Limb (tissue), 2 donors: ENCODE data around the gene PMM1.
"Not testable (repeated sequence)": the region's sequence is repeated elsewhere in the genome, so short reads cannot be mapped to it uniquely, and the experiment has no call there.

ENCODE experiments used
- DNase-seq, 2 donors: peaks; one replicate each; pipeline ENCODE4 v3.0.0-alpha.2; 2016; ENCODE audit errors: extremely low spot score in 2 of 2

Gene PMM1

DNA sequence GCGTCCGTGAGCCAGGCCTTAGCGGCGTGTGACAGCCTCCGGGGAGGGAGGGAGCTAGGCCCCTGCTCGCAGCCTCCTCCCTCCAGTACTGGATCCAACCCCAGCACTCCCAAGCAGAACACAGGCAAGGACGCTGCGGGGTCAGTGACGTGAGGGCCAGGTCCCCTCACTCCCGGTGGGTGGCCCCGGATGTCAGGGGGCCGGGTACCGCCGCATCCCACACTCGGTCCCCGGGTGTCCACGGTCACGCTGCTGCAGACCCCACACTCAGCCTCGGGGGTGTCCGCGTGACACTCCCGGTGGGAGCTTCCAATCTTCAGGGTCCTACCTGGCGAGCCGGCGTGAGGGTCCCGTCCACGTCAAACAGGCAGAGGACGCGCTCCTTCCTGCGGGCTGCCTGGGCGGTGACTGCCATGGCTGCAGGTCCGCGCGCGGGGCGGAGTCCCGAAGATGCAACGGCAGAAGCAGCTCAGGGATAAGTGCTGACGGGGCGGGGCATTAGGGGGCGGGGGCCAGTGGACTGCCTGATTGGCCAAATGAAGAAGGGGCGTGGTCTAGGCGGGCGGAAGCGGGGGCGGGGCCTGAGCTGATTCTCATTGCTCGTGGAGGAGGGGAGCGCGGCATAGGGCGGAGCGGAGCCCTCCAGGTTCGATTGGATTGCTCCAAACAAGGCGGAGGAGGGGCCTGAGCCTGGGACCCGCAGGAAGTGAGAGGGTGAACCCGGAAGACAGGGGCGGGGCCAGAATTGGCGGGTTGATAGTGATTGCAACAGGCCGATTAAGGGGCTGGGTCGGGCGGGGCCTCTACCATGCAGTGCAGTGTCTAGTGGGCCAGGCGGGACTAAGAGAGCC lies at the start of gene PMM1:
Gene PMM1, minus strand, starts transcription at position 450 of the 851 bp plus-strand sequence. Its CDS starts 35 bp downstream, at position 415.
- peak; percentile 100 for DNase-seq

DNA sequence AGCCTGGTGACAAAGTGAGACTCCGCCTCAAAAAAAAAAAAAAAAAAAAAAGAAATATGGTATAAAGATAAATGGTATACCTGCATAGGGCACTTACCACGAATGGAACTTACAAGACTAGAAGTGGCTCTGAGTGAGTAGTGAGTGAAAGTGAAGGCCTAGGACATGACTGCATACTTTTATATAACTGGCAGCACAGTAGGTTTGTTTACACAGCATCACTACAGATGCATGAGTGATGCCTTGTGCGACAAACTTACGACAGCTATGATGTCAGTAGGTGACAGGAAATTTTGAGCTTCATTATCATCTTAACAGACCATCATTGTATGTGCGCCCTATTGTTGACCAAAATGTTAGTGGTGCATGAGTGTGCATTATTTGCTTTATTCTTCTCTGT lies 49.1 kb upstream of the PMM1 start:
- no peak for DNase-seq

- no peak for DNase-seq
Observed at GRCh38 chr22:41638124-41638523, 48.5 kb upstream of the PMM1 start.

- not testable (repeated sequence) for DNase-seq
Observed at GRCh38 chr22:41637623-41638022, 48.0 kb upstream of the PMM1 start.

GRCh38 chr22:41636467-41636866 lies 46.8 kb upstream of the PMM1 start:
- DNase-seq = no peak

- not testable (repeated sequence) for DNase-seq
Observed at GRCh38 chr22:41634610-41635009, 45.0 kb upstream of the PMM1 start.

DNA sequence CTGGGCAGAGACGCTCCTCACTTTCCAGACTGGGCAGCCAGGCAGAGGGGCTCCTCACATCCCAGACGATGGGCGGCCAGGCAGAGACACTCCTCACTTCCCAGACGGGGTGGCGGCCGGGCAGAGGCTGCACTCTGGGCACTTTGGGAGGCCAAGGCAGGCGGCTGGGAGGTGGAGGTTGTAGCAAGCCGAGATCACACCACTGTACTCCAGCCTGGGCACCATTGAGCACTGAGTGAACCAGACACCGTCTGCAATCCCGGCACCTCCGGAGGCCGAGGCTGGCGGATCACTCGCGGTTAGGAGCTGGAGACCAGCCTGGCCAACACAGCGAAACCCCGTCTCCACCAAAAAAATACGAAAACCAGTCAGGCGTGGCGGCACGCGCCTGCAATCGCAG lies 42.0 kb upstream of the PMM1 start:
- DNase-seq = not testable (repeated sequence)

- DNase-seq = not testable (repeated sequence)
Observed at GRCh38 chr22:41631115-41631514, 41.5 kb upstream of the PMM1 start.

- DNase-seq = no peak
Observed at GRCh38 chr22:41625577-41625976, 35.9 kb upstream of the PMM1 start.

DNA sequence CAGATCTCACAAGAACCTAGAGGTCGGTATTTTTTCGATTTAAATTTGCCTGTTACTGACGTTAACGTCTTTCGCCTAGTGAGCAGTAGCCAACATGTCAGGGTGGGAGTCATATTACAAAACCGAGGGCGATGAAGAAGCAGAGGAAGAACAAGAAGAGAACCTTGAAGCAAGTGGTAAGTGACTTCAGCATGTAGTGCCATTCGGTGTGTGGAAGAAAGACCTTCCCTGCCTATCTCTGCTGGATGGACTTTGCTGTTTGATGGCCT lies 32.2 kb upstream of the PMM1 start:
- no peak for DNase-seq

GRCh38 chr22:41621099-41621910 lies 31.7 kb upstream of the PMM1 start, which contains the start of gene XRCC6:
TSS of gene XRCC6 (plus strand) at chr22:41621295. CDS start at chr22:41622005, 710 bp downstream.
- peak; percentile 100 for DNase-seq

DNA sequence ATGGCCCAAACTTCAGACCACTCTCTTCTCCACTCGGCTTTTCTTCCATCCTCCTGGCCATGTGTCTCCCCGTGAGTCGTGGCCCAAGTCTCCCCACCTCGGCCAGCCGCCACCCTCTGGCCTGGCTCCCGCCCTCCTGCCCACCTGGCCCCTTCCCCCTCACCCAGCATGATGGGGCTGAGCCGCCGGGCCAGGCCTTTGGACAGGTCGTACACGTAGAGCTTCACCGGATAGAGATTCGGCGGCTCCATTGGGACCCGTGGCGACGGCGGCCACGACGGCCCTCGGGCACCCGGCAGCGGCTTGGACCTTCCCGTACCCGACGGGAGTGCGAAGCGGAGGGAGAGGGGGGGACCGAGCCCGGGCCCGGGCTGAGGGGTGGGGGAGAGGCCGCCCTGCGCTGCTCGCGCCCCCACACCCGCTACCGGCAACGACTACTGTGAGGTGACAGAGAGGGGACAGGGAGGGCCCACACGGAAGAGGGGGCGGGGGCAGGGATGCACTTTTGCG lies 31.0 kb upstream of the PMM1 start, which contains the start of gene DESI1:
Gene DESI1, minus strand, starts transcription at position 455 of the 510 bp plus-strand sequence. Its CDS starts 204 bp downstream, at position 251.
- DNase-seq = peak in 1 of 2 donors; percentile 13

- peak in 1 of 2 donors; percentile 52 for DNase-seq
Observed at GRCh38 chr22:41619979-41620588, 30.4 kb upstream of the PMM1 start.

GRCh38 chr22:41613456-41613855 lies 23.8 kb upstream of the PMM1 start:
- DNase-seq = no peak

- DNase-seq = no peak
Observed at GRCh38 chr22:41612603-41613306, 23.1 kb upstream of the PMM1 start.

- no peak for DNase-seq
Observed at GRCh38 chr22:41608386-41608785, 18.7 kb upstream of the PMM1 start.

DNA sequence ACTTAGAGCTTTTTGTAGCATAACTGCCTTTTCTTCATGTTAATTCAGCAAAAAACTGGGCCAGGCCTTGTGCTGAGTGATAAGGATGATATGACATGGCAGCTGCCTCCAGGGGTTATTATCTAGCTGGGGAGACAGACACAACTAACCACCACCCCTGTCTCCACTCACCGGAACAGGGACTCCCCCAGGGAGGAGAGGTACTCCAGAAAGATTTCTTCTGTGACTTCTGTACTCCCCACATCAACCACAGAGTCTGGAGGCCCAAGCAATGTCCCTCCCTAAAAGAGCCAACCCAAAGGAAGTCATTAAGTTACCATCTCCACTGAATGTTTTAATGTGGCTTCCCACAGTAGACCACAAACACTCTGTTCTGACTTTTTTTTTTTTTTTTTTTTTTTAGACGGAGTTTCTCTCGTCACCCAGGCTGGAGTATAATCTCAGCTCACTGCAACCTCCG lies 14.3 kb upstream of the PMM1 start:
- DNase-seq = no peak

GRCh38 chr22:41600976-41601375 lies 11.3 kb upstream of the PMM1 start:
- DNase-seq = no peak

DNA sequence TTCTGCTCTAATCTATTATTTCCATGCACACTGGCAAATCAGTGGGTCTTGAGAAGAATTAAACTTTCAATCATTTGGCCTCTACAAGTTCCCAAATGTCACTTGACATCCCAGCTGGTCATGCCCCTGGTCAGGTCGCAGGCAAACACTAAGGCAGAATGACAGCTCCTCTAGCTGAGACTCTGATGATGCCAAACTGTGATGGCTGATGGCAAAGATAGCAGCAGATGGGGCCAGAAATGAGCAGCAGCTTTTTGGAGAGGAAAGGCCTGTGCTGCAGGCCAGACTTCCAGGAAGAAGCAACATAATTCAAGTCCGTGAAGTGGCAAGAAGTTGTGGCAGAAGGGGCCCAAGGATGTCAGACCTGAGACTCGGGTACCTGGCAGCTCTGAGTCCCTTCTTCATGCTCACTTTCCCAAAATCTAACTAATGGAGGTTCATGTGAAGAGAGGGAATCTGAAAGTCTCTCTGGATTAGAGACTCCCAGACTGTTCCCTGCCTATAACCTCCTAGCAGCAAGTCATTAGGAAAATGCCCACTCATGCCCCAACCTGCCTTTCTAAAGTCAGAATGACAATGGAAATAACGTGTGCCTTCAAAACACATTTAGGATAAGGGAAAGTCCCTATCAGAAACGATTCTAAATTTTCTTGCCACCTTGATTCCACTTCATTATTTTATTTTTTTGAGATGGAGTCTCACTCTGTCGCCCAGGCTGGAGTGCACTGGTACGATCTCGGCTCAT lies 9.4 kb upstream of the PMM1 start:
- DNase-seq = no peak

DNA sequence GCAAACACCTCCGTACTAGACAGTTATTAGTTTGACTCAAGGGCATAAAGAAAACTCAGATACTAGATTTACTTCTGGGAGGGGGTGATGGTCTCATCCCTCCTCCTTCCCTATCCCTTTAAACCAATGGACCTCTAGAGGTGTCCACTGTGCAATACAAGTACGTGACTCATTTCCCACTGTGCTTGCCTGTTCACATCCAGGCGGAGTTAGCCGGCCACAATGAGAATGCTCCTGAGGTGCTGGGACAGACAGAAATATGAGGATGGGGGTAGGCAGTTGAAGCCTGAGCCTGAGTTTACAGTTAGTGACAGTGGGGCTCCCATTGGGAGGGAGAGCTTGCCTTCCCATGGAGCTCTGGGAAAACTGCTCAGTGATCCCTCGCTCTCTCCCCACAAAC lies 8.4 kb upstream of the PMM1 start:
- DNase-seq = no peak

DNA sequence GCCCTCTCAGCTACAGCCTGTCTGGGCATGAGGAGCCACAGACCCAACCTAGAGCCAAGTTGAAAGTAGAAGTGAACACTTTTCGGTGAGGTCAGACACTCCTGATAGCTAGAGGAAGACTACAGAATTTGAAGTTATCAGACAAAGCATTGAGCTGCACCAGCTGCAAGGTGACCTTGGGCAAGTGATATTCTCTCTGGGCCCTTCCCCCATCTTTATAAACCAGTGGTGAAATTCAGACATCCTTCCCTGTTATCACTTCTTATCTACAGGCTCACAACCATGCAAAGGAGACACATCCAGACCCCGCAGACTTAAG lies 8.0 kb upstream of the PMM1 start:
- DNase-seq = no peak
